DND-41 (cell line): ENCODE data around the gene HDAC4.

Experiments
- EZH2 ChIP-seq: IDR thresholded peaks from 3 replicates; pipeline ENCODE4 v1.6.1; 2012; ENCODE audit warnings: borderline replicate concordance, low read depth, mild to moderate bottlenecking, moderate library complexity, low read length, inconsistent platforms; ENCODE audit not compliant: severe bottlenecking
- TF ChIP-seq, protein P1 (sequence below): IDR thresholded peaks from 2 replicates; pipeline ENCODE4 v1.5.1; 2012; ENCODE audit warnings: borderline replicate concordance, low read length, moderate library complexity, mild to moderate bottlenecking; ENCODE audit not compliant: poor library complexity, severe bottlenecking; ENCODE audit errors: extremely low read depth

GRCh38 chr2:239020541-239021041 is 380.2 kb downstream of the HDAC4 start:
- TF ChIP-seq, protein P1, sequence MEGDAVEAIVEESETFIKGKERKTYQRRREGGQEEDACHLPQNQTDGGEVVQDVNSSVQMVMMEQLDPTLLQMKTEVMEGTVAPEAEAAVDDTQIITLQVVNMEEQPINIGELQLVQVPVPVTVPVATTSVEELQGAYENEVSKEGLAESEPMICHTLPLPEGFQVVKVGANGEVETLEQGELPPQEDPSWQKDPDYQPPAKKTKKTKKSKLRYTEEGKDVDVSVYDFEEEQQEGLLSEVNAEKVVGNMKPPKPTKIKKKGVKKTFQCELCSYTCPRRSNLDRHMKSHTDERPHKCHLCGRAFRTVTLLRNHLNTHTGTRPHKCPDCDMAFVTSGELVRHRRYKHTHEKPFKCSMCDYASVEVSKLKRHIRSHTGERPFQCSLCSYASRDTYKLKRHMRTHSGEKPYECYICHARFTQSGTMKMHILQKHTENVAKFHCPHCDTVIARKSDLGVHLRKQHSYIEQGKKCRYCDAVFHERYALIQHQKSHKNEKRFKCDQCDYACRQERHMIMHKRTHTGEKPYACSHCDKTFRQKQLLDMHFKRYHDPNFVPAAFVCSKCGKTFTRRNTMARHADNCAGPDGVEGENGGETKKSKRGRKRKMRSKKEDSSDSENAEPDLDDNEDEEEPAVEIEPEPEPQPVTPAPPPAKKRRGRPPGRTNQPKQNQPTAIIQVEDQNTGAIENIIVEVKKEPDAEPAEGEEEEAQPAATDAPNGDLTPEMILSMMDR: no peak
- TF ChIP-seq EZH2: no peak
